ENCODE measurements around the gene PRXL2A. TPM values are rescaled to one million over a fixed set of nuclear protein-coding genes. Genes with fewer than 3 reads are reported as not detected.
A peak's percentile ranks its signal among the peaks of the same experiment; 100 is the strongest.

The PRXL2A gene
- total and polyA plus RNA-seq, 7 donors = 19.0 to 51.8 (median 35.8) TPM

DNA sequence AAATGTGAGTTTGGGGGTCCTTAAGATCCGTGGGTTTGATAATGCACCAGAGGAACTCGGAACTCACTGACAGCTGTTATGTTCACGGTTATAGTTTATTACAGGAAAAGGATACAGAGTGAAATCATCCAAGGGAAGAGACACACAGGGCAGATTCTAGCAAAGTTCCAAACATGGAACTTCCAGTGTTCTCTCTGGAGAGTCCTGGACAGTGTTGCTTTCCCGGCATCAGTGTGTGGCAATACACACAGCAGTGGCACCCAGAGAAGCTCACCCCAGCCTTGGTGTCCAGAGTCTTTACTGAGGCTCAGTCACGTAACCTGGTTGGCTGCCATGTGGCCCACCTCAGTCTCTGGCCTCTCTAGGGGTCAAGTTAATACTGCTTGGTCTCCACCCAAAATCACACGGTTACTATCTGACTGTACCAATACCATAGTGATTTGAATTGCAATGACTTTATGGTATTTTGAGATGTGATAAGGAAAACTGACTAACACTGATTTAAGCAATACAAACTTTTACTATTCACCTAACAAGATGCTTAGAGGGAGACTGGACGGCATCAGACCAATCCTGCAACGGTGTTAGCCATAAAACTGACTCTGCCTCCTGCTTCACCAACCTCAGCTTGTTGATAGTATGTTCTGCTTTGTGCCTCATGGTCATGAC is 8.1 kb upstream of the PRXL2A start:
- no peaks in the 10 kb centered on the region for H3K9me3 ChIP-seq
- TF ChIP-seq, protein P1, sequence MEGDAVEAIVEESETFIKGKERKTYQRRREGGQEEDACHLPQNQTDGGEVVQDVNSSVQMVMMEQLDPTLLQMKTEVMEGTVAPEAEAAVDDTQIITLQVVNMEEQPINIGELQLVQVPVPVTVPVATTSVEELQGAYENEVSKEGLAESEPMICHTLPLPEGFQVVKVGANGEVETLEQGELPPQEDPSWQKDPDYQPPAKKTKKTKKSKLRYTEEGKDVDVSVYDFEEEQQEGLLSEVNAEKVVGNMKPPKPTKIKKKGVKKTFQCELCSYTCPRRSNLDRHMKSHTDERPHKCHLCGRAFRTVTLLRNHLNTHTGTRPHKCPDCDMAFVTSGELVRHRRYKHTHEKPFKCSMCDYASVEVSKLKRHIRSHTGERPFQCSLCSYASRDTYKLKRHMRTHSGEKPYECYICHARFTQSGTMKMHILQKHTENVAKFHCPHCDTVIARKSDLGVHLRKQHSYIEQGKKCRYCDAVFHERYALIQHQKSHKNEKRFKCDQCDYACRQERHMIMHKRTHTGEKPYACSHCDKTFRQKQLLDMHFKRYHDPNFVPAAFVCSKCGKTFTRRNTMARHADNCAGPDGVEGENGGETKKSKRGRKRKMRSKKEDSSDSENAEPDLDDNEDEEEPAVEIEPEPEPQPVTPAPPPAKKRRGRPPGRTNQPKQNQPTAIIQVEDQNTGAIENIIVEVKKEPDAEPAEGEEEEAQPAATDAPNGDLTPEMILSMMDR (IDR thresholded peaks at IDR 0.05) = no peak
- no peak overlapping the region for H3K4me3 ChIP-seq
- intact Hi-C loops (cut with DNase I) = no loop called here
- DNase-seq = no peak
- no peak for ATAC-seq
- no peak overlapping the region for H3K27ac ChIP-seq
- no peaks in the 10 kb centered on the region for H3K36me3 ChIP-seq (ENCODE audit: insufficient read depth in 1 of 2, low read depth in 1 of 2)
- H3K27me3 ChIP-seq (ENCODE audit: insufficient read depth in 3 of 3, low read length in 2 of 3) = no peaks in the 10 kb centered on the region
- WGBS, 3 donors = 49 to 57% (median 56%) methylated on average over 8 of the region's 8 CpGs
- no peaks in the 10 kb centered on the region for H3K4me1 ChIP-seq

DNA sequence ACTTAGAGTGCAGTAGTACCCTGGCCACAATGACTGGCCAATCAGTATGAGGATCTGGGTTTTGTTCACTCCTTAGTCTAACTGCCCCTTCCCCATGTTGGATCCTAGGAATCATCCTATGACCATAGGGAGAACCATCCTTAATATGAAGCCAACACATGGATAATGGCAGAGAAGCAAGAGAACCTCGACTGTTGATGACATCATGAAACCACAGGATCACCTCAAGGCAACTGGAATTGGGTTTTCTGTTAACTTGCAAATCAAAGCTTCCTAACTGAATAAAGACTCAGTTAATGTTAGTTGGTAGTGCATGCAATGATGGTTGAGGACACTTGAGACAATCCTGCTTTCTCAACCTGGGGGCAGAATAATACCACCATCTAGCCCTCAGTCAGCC is 3.3 kb upstream of the PRXL2A start:
- H3K27ac ChIP-seq = peak overlapping the region; percentile 62
- intact Hi-C loops (cut with DNase I) = loop anchor here in 1 of 2 donors (5.0 kb wide), 1 partner anchor 47 kb away; the partner anchor contains the start of gene TSPAN14
- TF ChIP-seq, protein P1 (IDR thresholded peaks at IDR 0.05) = no peak
- WGBS, 3 donors = 81 to 88% (median 84%) methylated on average over 1 of the region's 1 CpG
- ATAC-seq = no peak
- H3K36me3 ChIP-seq (ENCODE audit: insufficient read depth in 1 of 2, low read depth in 1 of 2) = no peaks in the 10 kb centered on the region
- H3K27me3 ChIP-seq (ENCODE audit: insufficient read depth in 3 of 3, low read length in 2 of 3) = no peaks in the 10 kb centered on the region
- H3K4me3 ChIP-seq = no peak overlapping the region
- H3K4me1 ChIP-seq = peaks cover 20% of the 10 kb centered on the region
- no peak for DNase-seq
- H3K9me3 ChIP-seq = no peaks in the 10 kb centered on the region

DNA sequence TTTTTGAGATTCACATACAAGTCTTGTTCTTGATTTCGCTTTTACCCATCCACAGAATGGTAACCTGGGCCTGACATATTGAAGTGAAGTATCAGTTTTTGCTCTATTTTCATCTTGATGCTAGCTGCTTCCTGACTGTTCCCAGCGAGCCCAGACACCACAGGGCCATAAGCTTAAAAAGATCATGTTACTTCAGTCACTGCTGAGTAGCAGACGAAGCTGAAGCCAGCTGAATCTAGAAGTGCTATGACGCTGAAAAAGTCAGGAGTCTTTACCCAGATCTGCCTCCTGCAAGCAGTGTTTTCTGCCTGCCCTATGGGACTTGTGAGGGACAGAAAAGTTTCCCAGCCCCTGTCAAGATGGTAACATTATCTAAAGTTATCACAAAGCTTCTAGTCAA is 2.7 kb upstream of the PRXL2A start:
- Histone ChIP-seq H3K36me3 (ENCODE audit: insufficient read depth in 1 of 2, low read depth in 1 of 2) (no peaks in the 10 kb centered on the region), H3K27ac (peak overlapping the region; percentile 62), H3K27me3 (ENCODE audit: insufficient read depth in 3 of 3, low read length in 2 of 3) (no peaks in the 10 kb centered on the region), H3K4me3 (no peak overlapping the region), H3K9me3 (no peaks in the 10 kb centered on the region), H3K4me1 (peaks cover 25% of the 10 kb centered on the region)
- intact Hi-C loops (cut with DNase I) = loop anchor here in 1 of 2 donors (5.0 kb wide), 1 partner anchor 47 kb away; the partner anchor contains the start of gene TSPAN14
- TF ChIP-seq, protein P1 (IDR thresholded peaks at IDR 0.05) = no peak
- ATAC-seq = peak in 2 of 4 donors; percentile 33 to 52
- WGBS, 3 donors = 31 to 38% (median 34%) methylated on average over 4 of the region's 4 CpGs
- DNase-seq = no peak

DNA sequence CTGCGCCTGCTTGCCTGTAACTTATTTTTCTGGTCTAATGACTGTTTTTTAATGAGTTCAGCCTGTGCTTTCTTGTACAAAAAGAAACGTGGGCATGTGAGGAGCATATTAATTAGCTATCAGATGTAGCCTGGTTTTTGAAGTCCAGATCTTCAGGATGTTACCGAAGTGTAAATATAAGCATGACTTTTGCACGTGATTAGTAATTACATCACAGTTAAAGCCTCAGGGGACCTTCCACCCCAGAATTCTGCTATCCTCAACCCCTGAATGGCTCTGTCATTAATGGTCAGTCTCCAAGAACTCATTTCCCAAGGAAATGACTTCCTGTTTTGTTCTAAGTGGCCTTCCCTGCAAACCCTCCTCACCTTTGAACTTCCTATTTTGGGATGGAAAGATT is 2.1 kb upstream of the PRXL2A start:
- no peaks in the 10 kb centered on the region for H3K9me3 ChIP-seq
- H3K36me3 ChIP-seq (ENCODE audit: insufficient read depth in 1 of 2, low read depth in 1 of 2) = no peaks in the 10 kb centered on the region
- TF ChIP-seq, protein P1 (IDR thresholded peaks at IDR 0.05) = no peak
- no peak overlapping the region for H3K4me3 ChIP-seq
- no peak for DNase-seq
- H3K27ac ChIP-seq = peak overlapping the region; percentile 62
- peaks cover 29% of the 10 kb centered on the region for H3K4me1 ChIP-seq
- no peaks in the 10 kb centered on the region for H3K27me3 ChIP-seq (ENCODE audit: insufficient read depth in 3 of 3, low read length in 2 of 3)
- WGBS, 3 donors = 56 to 62% (median 56%) methylated on average over 4 of the region's 4 CpGs
- ATAC-seq = no peak
- intact Hi-C loops (cut with DNase I) = loop anchor here in 1 of 2 donors (5.0 kb wide), 1 partner anchor 46 kb away; the partner anchor contains the start of gene TSPAN14

All from psoas muscle (tissue), 8 donors.